ENCODE data around the gene PTTG1. TPM values are rescaled to one million over a fixed set of nuclear protein-coding genes. Genes with fewer than 3 reads are reported as not detected.
"Not testable (repeated sequence)": the region's sequence is repeated elsewhere in the genome, so short reads cannot be mapped to it uniquely, and the experiment has no call there.

The PTTG1 gene
- total RNA-seq, 1 donor from 2014 or later: 54.7 TPM

DNA sequence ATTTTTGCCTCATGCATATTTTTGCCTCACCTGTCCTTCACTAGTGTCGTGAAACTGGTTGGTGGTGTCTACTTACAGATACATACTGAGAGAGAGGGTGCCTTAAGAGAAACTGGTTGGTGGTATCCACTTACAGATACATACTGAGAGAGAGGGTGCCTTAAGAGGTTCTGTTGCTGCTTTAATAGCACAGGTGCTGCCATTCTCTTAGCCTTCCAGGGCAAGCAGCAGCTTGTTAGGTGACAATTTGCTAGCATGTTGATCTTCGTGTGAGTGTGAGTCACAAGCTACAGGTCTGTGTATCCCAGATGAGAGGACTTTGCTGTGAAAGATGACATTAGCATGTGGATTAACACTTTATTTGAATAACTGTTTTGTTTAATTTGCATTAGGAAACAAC lies 1.4 kb downstream of the PTTG1 start:
- DNase-seq (ENCODE audit: low spot score): peak; percentile 42

DNA sequence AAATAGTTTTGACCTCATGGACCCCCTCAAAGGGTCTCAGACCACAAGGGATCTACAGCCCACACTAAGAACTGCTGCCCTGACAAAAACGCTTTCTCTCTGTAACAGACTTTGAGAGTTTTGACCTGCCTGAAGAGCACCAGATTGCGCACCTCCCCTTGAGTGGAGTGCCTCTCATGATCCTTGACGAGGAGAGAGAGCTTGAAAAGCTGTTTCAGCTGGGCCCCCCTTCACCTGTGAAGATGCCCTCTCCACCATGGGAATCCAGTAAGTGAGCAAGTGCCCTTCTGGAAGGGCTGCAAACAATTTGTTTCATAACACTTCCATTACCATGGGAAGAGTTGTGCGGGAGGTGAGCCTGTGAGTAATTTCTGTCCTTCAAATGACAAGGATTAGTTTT lies 6.0 kb downstream of the PTTG1 start:
- DNase-seq (ENCODE audit: low spot score): no peak

DNA sequence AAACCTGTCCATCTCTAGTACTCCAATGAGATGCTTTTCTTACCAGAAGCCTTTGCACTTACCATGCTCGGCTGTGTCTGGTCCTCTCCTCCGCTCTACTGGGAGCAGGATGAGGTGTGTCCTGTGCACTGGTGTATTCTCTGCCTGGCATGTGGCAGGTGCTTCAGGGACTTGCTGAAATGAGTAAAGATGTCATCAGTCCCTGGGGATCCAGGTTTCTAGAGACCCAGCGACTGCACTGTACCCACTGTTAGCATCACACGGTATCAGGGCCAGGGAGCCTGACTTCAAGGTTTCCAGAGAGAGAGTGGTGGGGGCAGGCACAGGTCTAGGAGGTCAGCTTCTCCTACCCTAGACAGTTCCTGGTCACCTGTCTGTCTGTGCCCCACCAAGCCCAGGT lies 10.5 kb downstream of the PTTG1 start:
- DNase-seq (ENCODE audit: low spot score): no peak

DNA sequence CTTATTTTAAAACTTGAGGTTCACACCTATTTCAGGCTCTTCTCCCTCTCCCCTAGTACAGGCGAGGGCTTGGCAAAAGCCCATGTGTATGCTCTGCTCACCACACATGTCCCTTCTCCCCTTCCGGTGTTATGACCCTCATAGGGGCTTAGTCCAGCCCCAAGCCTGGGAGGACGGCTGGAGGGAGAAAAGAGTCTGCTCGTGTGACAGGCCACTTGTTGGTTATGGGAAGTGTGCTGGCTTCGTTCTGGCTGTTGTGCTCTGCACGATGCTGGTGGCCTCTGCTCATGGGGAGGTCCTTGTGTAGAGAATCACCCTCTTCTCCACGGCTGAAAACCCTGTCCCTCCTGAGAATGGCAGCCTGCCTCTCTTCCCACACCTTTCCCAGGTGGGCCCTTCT lies 11.1 kb downstream of the PTTG1 start:
- DNase-seq (ENCODE audit: low spot score): no peak

DNA sequence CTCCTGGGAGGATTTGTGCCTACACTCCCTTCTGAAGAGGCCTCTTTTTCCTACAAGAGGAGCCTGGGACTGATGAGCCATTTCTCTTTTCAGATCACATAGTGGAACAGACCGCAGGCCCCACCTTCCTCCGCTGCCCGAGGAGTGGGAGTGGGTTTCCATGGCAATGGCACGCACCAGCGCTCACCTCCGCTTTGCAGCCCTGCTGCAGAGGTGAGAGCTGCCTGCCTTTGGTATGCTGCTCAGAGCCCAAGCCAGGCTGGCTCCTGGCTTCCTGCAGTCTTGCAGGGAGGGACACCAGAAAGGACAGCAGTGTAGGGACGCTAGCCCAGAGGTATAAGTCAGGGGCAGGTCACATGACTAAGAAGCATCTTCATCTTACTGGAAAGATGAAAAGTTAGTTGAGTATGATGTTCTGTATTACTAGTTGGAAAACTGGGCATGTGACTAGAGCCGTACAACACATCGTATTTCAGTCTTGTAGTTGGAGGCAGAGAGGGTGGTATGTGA lies 12.4 kb downstream of the PTTG1 start:
- peak; percentile 66 for DNase-seq (ENCODE audit: low spot score)

DNA sequence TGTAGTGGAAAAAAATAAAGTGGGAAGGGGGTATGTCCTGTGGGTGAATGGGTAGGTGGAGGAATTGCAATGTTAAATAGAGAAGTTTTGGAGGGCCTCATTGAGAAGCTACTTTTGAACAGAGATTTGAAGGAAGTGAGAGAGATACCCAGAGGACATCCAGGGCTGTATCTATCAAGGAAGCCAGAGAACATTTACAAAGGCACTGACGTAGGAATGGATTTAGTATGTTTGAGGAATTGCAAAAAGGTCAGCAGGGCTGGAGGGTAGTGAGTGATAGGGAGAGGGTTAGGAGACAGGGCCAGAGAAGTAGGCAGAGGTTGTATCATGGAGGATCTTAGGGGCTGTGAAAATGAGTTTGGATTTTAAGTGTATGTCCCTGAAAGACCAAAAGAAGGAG lies 13.9 kb downstream of the PTTG1 start:
- DNase-seq (ENCODE audit: low spot score): no peak

DNA sequence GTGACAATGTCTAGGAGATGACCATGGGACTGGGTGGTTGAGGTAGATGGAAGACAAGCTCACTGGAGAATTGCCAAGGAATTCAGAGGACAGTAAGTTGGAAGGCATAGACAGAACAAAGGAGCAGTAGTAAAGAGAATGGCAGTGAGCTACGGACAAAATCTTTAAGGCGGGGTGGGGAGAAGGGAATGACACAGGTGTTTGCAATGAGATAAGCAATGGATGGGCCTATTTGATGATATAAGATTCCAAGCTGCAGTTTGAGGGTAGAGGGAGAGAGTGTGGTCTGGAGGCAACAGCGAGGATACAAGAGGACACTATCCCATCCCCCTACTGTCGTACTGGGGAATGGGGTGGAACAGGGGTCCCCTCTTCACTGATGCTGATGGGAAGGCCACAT lies 14.4 kb downstream of the PTTG1 start:
- no peak for DNase-seq (ENCODE audit: low spot score)

DNA sequence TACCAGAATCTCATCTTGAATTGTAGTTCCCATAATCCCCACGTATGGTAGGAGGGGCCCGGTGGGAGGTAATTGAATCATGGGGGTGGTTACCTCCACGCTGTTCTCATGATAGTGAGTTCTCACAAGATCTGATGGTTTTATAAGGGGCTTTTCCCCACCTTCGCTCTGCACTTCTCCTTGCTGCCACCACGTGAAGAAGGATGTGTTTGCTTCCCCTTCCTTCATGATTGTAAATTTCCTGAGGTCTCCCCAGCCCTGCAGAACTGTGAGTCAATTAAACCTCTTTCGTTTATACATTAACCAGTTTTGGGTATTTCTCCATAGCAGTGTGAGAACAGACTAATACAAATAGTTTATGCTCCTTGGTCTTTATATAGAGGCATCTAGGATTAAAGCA lies 15.0 kb downstream of the PTTG1 start:
- DNase-seq (ENCODE audit: low spot score): not testable (repeated sequence)

DNA sequence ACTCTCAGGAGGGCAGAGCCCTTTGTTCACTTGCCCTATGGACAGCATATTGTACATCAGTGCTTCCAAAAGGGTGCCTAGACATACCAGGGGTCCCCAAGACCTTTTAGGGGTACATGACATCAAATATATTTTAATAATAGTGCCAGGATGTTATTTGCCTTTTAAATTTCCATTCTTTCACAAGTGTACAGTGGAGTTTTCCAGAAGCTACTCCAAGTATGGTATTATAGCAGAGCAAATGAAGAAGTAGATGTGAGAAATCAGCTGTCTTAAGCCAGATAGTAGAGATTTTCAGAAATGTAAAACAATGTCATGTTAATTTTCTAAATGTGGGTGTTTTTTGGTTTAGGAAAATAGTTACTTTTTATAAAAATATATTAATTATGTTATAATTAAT lies 15.6 kb downstream of the PTTG1 start:
- DNase-seq (ENCODE audit: low spot score): no peak

DNA sequence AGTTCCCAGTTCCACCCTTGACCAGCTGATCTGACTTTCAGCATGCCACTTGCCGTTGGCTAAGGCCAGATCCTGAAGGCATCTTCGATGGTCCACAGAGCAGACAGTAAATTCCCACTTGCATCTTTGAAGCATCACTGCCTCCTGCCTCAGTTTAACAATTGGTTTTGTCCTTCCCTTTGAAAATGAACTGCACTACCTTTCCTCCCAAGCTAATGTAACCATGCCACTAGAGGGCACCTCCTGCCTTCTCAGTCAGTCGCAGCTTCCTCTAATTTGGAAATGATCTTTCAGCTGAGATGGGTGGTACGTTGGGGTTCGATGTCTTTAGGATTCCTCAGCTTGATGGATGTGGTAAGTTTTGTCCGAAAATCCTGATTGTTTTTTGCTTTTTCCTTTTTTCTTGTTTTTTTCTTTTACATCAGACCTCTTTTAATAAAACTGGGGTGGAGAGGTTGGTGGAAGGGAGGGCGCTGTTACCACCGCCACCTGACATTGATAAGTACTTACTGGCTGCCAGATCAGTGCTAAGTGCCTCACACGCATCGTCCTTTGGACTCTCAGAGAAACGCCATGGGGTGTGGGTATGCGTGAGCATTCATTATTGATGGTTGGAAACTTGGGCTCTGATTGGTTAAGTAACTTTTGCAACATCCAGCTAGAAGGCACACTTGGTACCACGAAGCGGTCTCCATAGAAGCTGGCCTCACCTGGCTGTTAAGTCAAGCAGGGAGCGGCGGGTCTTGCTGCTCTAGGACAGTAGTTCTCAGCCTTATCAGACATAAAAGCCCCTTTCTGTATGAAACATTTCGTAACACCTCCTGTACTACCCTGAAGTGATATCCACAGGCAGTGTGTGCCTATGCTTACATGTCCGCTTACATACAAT lies 16.9 kb downstream of the PTTG1 start:
- peak; percentile 74 for DNase-seq (ENCODE audit: low spot score)

DNA sequence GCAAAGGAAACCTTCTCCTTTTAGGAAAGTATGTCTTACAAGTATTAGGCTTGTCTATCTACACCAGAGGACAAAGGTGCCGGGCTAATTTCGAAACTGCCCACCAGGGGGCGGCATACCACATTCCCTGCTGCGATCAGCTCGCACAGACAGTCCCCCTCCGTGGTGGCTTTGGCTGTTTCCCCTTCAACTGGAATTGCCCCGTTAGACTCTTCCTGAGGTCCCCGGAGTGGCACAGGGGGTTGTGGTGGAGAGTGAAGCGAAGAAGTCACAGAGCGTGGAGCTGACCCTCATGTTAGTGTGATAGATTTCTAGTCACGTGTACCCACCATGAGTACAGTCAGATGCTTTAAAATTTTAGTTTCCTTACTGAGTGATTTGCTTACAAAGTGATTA lies 17.5 kb downstream of the PTTG1 start:
- peak; percentile 87 for DNase-seq (ENCODE audit: low spot score)

DNA sequence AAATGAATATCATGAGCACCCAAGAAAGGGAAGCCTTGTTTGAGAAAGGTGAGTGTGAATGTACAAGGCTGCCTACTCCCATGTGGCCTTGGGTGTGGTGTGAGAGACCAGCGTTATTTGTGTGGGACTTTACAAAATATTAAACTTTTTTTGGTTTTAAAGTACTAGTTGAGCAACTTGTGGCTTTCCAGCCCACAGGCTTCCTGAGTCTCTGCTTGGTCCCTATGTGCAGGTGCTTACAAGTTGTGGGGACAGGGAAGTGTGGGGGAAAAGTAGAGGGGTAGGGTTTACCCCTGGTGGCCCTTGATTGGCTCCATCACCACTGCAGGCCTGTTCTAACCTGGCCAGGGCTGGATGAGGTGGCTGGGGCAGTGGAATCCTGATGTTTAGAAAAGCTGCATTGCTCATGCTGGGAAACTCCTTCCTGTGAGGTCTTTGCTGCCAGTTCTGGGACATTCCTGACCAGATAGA lies 19.7 kb downstream of the PTTG1 start:
- no peak for DNase-seq (ENCODE audit: low spot score)

DNA sequence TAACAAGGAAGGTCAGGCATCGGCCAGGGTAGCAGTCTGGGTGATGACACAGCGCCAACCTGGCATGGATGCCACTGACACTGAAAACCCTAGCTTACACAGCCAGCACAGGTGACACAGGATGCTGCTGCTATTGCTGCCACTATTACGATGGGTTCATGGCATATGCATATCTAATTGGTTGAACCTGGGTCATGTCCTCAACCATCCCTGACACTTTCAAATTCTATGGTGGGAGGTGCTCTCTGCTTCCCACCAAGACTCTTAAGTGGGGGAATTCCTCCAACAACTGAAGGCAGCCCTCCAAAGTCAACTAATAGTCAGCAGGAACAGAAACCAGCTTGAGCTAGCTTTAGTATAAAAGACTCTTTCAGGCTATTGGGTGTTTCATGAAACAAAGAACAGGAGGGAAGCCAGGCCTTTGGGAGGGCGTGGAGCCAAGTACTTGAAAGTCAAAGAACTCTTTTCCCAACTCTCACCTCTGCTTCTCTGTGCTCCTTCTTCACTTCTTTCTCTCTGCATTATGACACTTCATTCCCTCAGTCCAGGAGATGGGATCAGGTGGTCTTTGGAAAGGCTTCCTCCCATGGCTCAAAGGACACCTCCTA lies 21.3 kb downstream of the PTTG1 start:
- no peak for DNase-seq (ENCODE audit: low spot score)

DNA sequence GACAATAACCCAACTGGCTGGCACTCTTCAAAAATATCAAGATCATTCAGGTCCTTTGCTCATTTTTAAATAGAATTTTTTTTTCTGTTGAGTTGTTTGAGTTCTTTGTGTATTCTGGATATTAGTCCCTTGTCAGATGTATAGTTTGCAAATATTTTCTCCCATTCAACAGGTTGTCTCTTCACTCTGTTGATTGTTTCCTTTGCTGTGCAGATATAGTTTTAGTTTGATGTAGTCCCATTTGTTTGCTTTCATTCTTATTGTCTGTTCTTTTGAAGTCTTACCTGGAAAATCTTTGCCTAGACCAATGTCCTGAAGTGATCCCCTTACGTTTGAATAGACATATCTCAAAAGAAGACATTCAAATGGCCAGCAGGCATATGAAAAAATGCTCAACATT lies 22.8 kb downstream of the PTTG1 start:
- no peak for DNase-seq (ENCODE audit: low spot score)

DNA sequence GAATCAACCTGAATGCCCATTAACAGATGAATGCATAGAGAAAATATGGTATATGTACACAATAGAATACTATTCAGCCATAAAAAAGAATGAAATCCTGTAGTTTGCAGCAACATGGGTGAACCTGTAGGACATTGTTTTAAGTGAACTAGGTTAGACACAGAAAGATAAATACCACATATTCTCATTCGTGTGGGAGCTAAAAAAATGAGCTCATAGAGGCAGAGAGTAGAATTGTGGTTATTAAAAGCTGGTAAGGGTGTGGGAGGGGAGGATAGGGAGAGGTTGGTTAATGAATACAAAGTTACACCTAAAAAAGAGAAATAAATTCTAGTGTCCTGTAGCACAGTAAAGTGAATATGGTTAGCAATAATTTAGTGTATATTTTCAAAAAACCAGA lies 23.5 kb downstream of the PTTG1 start:
- no peak for DNase-seq (ENCODE audit: low spot score)

DNA sequence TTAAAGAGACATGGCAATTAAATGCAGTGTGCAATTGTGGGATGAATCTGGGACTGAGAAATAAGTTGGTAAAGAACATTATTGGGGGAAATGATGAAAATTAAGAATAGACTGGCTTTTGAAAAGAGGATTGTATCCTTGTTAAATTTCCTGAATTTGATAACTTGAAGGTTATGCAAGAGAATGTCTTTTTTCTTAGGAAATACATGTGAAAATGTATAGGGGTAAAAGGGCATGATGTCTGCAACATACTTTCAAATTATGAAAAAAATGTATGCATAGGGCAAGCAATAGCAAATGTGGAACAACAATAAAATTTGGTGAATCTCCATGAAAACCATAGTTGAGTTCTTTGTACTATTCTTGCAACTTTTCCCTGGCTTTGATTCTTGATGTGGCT lies 24.1 kb downstream of the PTTG1 start:
- no peak for DNase-seq (ENCODE audit: low spot score)

DNA sequence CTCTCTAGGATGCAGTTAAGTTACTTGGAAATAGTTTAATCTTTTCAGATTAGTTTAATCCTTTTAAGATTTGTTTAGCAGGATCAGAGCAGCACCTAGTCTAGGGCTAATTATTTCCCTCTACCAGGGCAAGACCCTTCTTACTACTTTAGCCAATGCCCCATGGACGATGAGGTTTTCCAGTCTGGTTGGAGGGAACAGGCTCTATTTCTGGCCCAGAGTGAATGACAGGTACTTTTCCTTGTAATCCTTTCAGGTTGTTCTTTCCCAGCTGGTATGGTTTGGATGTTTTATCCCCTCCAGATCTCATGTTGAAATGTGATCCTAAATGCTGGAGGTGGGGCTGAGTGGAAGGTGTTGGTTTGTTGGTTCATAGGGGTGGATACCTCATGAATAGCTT lies 27.2 kb downstream of the PTTG1 start:
- no peak for DNase-seq (ENCODE audit: low spot score)

DNA sequence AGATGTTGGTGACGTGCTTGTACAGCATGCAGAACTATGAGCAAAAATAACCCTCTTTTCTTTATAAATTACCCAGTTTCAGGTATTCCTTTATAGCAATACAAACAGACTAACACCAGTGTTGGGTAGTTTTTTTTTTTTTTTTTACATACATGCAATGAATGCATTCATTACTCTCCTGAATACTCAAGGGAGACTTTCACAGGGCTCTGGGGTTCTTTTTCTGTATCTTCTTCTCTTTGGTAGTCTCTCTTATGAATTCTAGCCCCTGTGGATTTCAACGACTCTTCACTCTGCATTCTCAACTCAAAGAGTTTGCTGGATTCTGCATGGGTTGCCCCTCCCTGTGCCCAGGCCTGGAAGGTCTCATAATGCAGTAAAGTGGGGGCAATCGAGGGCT lies 27.8 kb downstream of the PTTG1 start:
- no peak for DNase-seq (ENCODE audit: low spot score)

DNA sequence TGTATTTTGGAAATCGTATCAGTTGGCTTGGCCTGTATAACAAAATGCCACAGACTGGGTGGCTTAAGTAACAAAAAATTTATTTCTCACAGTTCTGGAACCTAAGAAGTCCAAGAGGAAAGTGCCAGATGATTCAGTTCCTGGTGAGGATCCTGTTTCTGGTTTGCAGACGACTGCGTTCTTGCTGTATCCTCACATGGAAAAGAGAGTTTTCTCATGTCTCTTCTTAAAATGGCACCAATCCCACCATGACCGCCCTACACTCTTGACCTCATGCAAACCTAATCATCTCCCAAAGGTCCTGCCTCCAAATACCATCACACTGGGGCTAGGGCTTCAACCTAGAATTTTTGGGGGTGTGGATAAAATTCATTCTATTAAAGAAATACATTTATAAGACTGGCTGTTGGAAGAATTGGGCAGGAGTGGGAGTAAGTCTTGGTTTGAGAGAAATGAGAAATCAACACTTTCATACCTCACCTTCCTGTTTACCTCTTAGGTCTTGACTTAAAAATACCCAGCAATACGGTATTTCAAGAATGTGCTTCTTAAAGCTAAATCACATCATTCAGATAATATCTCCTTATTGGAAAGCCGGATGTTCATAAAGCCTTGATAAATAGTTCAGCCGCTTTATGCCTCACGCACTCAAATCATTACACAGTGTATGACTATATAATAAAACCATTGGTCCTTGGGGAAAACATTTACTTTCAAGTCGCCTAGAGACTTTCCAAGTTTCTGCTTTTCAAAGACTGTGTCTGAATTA lies 28.7 kb downstream of the PTTG1 start:
- DNase-seq (ENCODE audit: low spot score): no peak

DNA sequence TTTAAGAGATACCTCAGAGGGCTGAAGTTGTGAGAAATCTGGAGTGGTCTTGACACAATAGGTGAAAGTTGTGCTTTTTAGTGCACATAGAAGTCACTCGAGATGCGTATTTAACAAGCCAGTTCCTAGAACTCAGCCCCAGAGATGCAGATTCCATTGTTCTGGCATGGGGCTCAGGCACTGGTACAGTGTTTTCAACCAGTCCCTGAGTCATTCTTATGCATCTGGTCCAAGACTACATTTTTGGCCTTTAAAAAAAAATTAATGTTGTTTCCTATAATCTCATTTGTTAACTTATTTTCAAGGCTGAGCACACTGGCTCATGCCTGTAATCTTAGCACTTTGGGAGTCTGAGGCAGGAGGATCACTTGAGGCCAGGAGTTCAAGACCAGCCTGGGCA lies 29.6 kb downstream of the PTTG1 start:
- DNase-seq (ENCODE audit: low spot score): no peak

DNA sequence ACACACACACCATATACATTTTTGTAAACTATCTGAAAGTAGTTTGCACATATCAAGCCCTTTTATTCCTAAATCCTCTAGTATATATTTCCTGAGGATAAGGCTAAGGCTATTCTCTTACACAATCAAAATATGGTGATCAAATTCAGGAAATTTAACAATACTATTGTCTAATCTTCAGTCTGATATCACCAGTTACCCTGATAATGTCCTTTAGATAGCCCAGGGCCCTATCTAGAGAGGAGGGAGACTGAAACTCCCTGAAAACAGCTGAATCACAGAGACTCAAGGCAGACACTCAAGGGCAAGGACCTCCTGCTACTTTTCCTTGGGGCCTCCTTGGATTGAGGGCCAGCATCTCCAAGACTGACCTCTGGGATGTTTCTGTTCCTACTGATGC lies 30.4 kb downstream of the PTTG1 start:
- DNase-seq (ENCODE audit: low spot score): no peak

DNA sequence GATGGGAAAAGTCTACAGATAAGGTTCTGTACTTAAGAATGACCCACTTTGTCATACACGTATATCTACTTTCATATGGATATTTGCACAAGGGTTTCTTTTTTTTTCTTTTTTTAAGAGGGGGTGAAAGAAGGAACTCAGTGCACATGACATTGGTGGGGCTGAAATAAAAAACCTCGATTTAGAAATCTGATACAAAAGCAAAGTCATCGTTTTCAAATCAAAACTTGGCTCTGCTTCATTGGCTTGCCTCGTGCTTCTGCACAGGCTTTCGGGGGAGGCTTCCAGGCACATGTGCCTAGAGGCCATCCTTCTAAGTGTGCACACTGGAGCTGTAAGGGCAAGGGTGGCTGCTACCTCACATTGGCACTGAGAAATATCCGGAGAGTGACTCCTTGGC lies 31.1 kb downstream of the PTTG1 start:
- DNase-seq (ENCODE audit: low spot score): no peak
